Breast epithelium (tissue), 4 donors: ENCODE results near the gene MRPL19. TPM values are rescaled to one million over a fixed set of nuclear protein-coding genes. Genes with fewer than 3 reads are reported as not detected.
"Not testable (repeated sequence)": the region's sequence is repeated elsewhere in the genome, so short reads cannot be mapped to it uniquely, and the experiment has no call there.

Experiments
- DNase-seq, 2 donors: peaks; one replicate each; pipeline ENCODE4 v3.0.0-alpha.2; 2019; ENCODE audit warnings: low spot score in 2 of 2
- H3K27ac ChIP-seq, 2 donors: fragments of 200-600 bp; sonication (generic) in 1 of 2; one replicate each; pipeline ENCODE4 v1.5.1; 2016 to 2019; ENCODE audit warnings: mild to moderate bottlenecking in 1 of 2
- H3K27me3 ChIP-seq, 2 donors: fragments of 200-600 bp; sonication (generic) in 1 of 2; one replicate each; pipeline versions ENCODE4 v1.5.1 to v1.6.0; 2017 to 2019; ENCODE audit warnings: control low read depth in 1 of 2, mild to moderate bottlenecking in 1 of 2
- H3K36me3 ChIP-seq: fragments of 200-600 bp; one replicate; pipeline ENCODE4 v1.5.1; 2019
- H3K4me1 ChIP-seq, 2 donors: fragments of 200-600 bp; sonication (generic); one replicate each; pipeline ENCODE4 v1.5.1; 2016 to 2019; ENCODE audit warnings: control low read depth in 1 of 2
- H3K4me3 ChIP-seq, 3 donors: fragments of 200-600 bp; sonication (generic); 1 replicate in 2 of 3; 2 replicates in 1 of 3; pipeline ENCODE4 v1.5.1; 2016 to 2019; ENCODE audit warnings: mild to moderate bottlenecking in 3 of 3, moderate library complexity in 2 of 3
- H3K9me3 ChIP-seq, 2 donors: fragments of 200-600 bp; sonication (generic) in 1 of 2; one replicate each; pipeline ENCODE4 v1.5.1; 2016 to 2019; ENCODE audit warnings: control low read depth in 1 of 2
- POLR2A ChIP-seq: fragments of 450-650 bp; IDR thresholded peaks from one replicate; pipeline ENCODE4 v1.6.1; 2016; ENCODE audit warnings: antibody characterized with exemption, mild to moderate bottlenecking, moderate library complexity
- POLR2AphosphoS5 ChIP-seq, 3 donors: sonication (generic); formaldehyde crosslinking; IDR thresholded peaks; one replicate each; pipeline ENCODE4 v1.6.1; 2017; ENCODE audit warnings: antibody characterized with exemption in 3 of 3
- intact Hi-C: fragments of 100-400 bp; cut with DNase I; formaldehyde crosslinking; loops from one replicate; pipeline ENCODE4 v1.15.1; 2023; ENCODE audit warnings: low total_unique reads
- total RNA-seq, 3 donors: library from RNA; depleted of rRNA; stranded (reverse); fragments of >200 nt; gene quantifications; one replicate each; pipeline ENCODE4 v1.1.0, GENCODE V29; 2016
- TF ChIP-seq, protein P1 (sequence below), 3 donors: fragments of 450-650 bp; IDR thresholded peaks; one replicate each; pipeline ENCODE4 v1.5.1; 2016 to 2017; ENCODE audit warnings: antibody characterized with exemption in 3 of 3, mild to moderate bottlenecking in 3 of 3, moderate library complexity in 3 of 3

Gene MRPL19
- total RNA-seq, 3 donors from 2014 or later: 26.5 to 32.0 (median 28.5) TPM

DNA sequence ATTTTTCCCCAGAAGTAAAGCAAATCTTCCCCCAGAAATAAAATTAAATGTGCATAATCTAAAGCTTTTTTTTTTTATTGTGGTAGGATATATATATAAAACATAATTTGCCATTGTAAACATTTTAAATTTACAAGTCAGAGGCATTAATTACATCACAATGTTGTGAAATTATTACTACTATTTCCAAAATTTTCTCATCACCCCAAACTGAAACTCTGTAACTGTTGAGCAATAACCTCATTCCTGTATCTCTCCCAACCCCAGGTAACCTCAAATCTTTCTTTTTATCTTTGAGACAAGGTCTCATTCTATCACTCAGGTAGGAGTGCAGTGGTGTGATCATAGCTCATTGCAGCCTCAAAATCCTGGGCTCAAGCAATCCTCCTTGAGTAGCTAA is 11.2 kb downstream of the MRPL19 start:
- intact Hi-C loops: no loop called here
- Histone ChIP-seq H3K27ac (no peak overlapping the region), H3K4me3 (no peak overlapping the region), H3K9me3 (peaks cover 0 to 14% of the 10 kb centered on the region in 2 donors), H3K4me1 (no peaks in the 10 kb centered on the region), H3K27me3 (no peaks in the 10 kb centered on the region), H3K36me3 (peaks cover 6% of the 10 kb centered on the region)
- no peak for DNase-seq
- TF ChIP-seq, protein P1, sequence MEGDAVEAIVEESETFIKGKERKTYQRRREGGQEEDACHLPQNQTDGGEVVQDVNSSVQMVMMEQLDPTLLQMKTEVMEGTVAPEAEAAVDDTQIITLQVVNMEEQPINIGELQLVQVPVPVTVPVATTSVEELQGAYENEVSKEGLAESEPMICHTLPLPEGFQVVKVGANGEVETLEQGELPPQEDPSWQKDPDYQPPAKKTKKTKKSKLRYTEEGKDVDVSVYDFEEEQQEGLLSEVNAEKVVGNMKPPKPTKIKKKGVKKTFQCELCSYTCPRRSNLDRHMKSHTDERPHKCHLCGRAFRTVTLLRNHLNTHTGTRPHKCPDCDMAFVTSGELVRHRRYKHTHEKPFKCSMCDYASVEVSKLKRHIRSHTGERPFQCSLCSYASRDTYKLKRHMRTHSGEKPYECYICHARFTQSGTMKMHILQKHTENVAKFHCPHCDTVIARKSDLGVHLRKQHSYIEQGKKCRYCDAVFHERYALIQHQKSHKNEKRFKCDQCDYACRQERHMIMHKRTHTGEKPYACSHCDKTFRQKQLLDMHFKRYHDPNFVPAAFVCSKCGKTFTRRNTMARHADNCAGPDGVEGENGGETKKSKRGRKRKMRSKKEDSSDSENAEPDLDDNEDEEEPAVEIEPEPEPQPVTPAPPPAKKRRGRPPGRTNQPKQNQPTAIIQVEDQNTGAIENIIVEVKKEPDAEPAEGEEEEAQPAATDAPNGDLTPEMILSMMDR (IDR thresholded peaks at IDR 0.05): no peak

DNA sequence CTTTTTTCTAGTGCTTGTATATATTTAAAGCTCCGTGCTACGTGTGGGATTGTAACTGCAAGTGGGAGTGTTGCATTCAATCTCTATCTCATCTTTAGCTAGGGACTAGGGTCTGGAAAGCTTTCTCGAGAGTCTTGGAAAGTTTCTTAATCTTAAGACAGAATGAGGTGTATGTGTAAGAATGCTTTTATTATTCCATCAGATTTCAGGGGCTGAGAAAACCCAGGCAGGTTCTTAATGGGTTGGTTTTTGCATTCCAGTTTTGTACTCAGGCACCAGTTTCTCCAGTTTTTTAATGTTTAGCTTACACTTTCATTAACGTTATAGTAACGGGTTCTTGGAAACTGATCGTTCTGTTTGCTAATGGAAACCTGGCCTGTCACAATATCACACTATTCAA is 20.3 kb downstream of the MRPL19 start:
- TF ChIP-seq POLR2A (no peak), POLR2AphosphoS5 (IDR thresholded peaks at IDR 0.05) (no peak)
- TF ChIP-seq, protein P1 (IDR thresholded peaks at IDR 0.05): no peak
- Histone ChIP-seq H3K36me3 (no peaks in the 10 kb centered on the region), H3K9me3 (no peaks in the 10 kb centered on the region), H3K4me1 (no peaks in the 10 kb centered on the region), H3K27ac (no peak overlapping the region), H3K4me3 (no peak overlapping the region), H3K27me3 (no peaks in the 10 kb centered on the region)
- DNase-seq: no peak
- intact Hi-C loops: no loop called here

DNA sequence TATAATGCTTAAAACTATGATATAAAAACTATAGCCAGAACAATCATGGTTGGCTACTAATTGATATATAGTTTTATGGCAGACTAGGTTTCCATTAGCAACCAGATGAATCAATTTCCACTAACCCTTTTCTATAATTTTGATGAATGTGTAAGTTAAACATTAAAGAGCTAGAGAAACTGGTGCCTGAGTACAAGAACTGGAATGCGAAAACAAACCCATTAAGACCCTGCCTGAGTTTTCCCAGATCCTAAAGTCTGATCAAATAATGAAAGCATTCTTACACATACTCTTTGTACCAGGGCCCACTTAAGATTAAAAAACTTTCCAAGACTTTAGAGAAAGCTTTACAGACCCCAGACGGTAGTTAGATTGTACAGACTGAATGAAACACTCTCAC is 21.3 kb downstream of the MRPL19 start:
- no peaks in the 10 kb centered on the region for H3K36me3 ChIP-seq
- H3K27me3 ChIP-seq: no peaks in the 10 kb centered on the region
- no peaks in the 10 kb centered on the region for H3K4me1 ChIP-seq
- DNase-seq: no peak
- no peak overlapping the region for H3K4me3 ChIP-seq
- no peak overlapping the region for H3K27ac ChIP-seq
- TF ChIP-seq, protein P1 (IDR thresholded peaks at IDR 0.05): no peak
- TF ChIP-seq POLR2AphosphoS5 (IDR thresholded peaks at IDR 0.05) (no peak), POLR2A (no peak)
- no peaks in the 10 kb centered on the region for H3K9me3 ChIP-seq
- intact Hi-C loops: no loop called here

DNA sequence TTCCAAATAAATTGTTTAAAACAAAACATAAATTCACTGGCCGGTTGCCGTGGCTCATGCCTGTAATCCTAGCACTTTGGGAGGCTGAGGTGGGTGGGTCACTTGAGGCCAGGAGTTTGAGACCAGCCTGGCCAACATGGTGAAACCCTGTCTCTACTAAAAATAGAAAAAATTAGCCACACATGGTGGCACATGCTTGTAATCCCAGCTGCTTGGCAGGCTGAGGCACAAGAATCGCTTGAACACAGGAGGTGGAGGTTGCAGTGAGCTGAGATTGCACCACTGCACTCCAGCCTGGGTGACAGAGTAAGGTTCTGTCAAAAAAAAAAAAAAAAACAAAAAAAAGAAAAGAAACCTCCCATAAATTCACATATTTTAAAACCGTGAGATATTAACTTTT is 28.8 kb downstream of the MRPL19 start:
- H3K27me3 ChIP-seq, DNase-seq, H3K4me3 ChIP-seq, H3K4me1 ChIP-seq, intact Hi-C loops, H3K27ac ChIP-seq, H3K36me3 ChIP-seq, H3K9me3 ChIP-seq: not testable (repeated sequence)

DNA sequence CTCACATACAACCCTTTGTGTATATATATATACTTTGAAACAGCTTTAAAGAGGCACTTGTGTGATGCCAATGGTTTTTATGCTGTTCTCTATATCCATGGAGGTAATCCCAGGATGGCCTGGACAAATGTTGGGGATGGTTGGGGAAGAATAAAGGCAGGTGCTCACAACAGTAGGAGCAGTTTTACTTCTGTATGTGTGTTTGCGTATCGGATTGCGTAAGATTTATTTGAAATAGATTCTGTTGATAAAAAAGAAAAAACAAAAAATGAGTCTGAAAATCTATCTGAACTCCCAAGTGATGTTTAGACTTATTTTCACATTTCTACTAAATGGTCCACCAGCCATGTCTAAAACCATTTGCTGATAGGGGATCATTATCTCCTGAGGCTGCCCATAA is 29.3 kb downstream of the MRPL19 start:
- Histone ChIP-seq H3K9me3 (no peaks in the 10 kb centered on the region), H3K27me3 (no peaks in the 10 kb centered on the region), H3K4me3 (no peak overlapping the region), H3K27ac (no peak overlapping the region), H3K36me3 (no peaks in the 10 kb centered on the region), H3K4me1 (no peaks in the 10 kb centered on the region)
- intact Hi-C loops: no loop called here
- DNase-seq: no peak
- TF ChIP-seq POLR2AphosphoS5 (IDR thresholded peaks at IDR 0.05) (no peak), POLR2A (no peak)
- TF ChIP-seq, protein P1 (IDR thresholded peaks at IDR 0.05): no peak

DNA sequence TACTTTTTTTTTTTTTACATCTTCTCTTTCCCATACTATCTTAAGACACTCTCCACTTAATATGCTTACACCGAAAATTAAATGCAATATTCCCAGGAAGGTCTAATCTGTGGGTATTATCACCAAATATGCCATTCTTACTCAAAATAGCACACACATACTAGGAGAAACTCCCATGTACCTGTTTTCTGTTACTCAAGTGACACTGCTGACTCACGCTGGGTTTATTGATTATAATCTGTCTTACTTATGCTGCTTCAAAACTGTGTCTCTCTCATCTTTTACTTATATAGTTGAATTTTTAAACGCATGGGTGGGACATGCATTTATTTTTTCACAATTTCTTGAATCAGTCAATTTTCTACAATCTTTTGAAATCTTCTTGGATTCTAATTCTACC is 29.9 kb downstream of the MRPL19 start:
- Histone ChIP-seq H3K36me3 (no peaks in the 10 kb centered on the region), H3K27me3 (no peaks in the 10 kb centered on the region), H3K4me3 (no peak overlapping the region), H3K4me1 (no peaks in the 10 kb centered on the region), H3K9me3 (no peaks in the 10 kb centered on the region), H3K27ac (no peak overlapping the region)
- DNase-seq: no peak
- intact Hi-C loops: no loop called here
- TF ChIP-seq POLR2AphosphoS5 (IDR thresholded peaks at IDR 0.05): no peak
- TF ChIP-seq, protein P1 (IDR thresholded peaks at IDR 0.05): no peak
- TF ChIP-seq POLR2A: no peak
